ENCODE results near the gene ST6GALNAC4.

ST6GALNAC4 gene

GRCh38 chr9:127930231-127931091, 13.6 kb upstream of the ST6GALNAC4 start, which contains the start of gene PIP5KL1:
Gene PIP5KL1, minus strand, starts transcription at chr9:127930777. Its CDS starts 25 bp downstream, at chr9:127930752.
- DNase-seq (ENCODE audit: low read depth in 3 of 3): peak; percentile 37 to 70 (median 46)

- no peak for DNase-seq (ENCODE audit: low read depth in 3 of 3)
Observed at GRCh38 chr9:127929625-127929979, 12.8 kb upstream of the ST6GALNAC4 start.

GRCh38 chr9:127928676-127929624, 12.1 kb upstream of the ST6GALNAC4 start:
- no peak for DNase-seq (ENCODE audit: low read depth in 3 of 3)

- no peak for DNase-seq (ENCODE audit: low read depth in 3 of 3)
Observed at GRCh38 chr9:127927988-127928675, 11.3 kb upstream of the ST6GALNAC4 start.

- peak in 2 of 3 experiments; percentile 55 to 75 for DNase-seq (ENCODE audit: low read depth in 3 of 3)
Observed at GRCh38 chr9:127927201-127927987, 10.6 kb upstream of the ST6GALNAC4 start.

- no peak for DNase-seq (ENCODE audit: low read depth in 3 of 3)
Observed at GRCh38 chr9:127926906-127927200, 10.0 kb upstream of the ST6GALNAC4 start.

DNA sequence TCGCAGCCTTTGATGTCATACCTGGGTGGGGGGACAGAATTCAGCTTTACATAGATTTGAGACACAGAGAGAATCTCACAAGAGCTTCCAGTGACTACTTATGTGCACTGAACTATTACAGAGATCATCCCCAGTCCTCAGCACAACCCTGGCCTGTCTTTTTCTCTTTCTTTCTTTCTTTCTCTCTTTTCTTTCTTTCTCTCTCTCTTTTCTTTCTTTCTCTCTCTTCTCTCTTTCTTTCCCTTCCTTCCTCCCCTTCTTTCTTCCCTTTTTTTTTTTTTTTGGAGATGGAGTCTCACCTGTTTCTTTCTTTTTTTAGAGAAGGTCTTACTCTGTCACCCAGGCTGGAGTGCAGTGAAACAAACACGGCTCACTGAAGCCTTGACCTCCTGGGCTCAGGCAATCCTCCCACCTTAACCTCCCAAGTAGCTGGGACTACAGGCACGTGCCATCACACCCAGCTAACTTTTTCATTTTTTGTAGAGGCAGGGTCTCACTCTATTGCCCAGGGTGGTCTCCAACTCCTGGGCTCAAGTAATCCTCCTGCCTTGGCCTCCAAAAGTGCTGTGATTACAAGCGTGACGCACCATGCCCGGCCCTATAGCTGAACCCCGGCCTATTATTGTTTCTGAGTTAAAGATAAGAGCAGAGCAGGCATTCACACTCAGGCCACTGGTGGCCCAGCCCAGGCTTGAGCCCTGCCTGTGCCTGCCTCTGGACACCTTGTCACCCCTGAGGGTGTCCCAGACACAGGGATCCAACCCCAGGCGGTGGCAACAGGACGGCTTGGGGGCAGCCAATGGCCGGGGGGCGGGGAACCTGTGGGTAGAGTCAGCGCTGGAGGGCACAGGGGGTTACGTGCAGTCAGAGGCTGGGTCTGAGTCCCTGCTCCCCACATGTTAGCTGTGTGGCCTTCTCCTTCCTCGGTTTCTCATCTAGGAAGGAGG, 9.4 kb upstream of the ST6GALNAC4 start:
- DNase-seq (ENCODE audit: low read depth in 3 of 3): no peak

DNA sequence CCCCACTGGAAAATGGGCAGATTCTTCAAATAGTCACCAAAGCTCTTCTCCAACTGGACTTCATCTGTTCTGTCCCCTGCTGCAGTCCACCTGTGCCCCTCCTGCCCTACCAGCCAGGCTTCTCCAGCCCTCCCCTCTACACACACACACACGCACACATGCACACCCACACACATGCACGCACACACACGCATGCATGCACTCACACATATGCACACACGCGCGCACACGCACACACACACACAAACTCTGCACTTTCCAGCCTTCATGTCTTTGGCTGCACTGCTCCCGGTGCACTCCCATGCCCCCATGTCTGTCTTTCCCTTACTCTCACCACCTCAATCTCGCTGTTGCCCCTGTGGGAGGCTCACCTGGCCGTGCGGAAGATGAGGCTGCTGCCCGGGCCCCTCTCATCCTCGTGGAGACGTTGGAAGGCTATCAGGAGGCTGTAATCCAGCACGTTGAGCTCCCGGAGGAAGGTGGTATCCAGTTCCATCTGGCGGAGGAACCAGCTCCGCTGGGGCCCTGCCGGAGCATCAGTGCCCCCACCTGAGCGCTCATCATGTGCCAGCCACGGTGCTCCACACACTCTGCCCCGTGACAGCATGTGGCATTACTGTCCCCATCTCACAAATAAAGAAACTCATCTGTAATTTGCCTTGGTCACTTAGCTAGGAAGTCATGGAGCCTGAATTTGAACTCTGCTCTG, 8.0 kb upstream of the ST6GALNAC4 start:
- DNase-seq (ENCODE audit: low read depth in 3 of 3): no peak

DNA sequence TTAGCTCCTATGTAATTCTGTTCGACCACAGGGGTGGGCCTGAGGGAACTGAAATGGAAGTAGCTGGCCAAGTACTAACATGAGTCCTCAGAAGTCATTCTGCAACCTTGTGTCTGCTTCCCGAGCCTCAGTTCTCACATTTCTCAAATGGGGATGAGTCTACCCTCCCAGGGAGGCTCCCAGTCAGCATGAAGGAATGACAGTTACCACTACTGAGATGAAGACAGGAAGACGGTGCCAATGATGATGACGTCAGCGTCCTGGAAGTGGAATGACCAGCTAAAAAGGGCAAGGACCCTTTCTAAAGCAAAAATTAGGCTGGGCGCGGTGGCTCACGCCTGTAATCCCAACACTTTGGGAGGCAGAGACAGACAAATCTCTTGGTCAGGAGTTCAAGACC, 6.9 kb upstream of the ST6GALNAC4 start:
- DNase-seq (ENCODE audit: low read depth in 3 of 3): no peak

DNA sequence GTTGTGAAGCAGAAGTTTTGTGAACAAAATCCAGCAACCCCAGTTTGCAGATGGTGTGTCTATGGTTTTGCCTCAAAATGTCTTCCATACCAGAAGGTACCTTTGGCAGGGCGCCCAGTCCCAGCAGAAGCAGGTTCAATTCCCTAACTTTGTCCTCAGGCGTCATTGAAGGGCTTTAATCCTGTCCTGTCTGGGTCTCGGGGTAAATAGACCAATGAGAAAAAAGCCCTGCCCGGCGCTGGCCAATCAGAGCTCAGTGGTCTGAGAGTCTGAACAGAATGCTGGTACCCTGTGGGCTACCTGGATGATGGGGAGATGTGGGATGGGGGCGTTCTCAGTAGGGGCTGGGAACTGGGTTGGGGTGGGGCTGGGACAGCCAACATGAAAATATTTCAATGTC, 6.2 kb upstream of the ST6GALNAC4 start:
- DNase-seq (ENCODE audit: low read depth in 3 of 3): no peak

DNA sequence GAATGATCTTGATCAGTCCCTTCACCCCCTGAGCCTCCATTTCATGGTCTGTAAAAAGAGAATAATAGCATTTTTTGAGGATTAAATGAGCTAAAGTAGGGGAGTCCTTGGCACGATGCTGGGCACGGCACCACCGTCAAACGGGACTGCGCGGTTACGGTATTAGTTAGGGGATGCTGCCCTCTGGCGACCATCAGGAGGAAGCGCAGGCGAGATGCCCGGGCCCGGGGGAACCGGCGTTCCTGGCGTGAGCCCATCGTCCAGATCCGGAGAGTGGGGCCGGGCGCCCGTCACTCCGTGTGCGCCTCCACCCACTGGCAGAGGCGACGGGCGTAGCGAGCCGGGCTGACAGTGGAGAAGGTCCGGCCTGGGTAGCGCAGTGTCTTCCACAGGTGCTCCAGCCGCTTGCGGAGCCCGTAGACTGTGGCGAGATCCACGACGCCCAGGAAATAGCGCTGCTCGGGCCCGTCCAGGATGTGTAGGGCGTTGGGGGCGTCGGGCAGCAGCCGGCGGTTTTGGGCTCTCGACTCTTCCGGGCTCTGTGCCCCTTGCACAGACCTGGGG, 4.8 kb upstream of the ST6GALNAC4 start:
- peak; percentile 60 to 76 (median 71) for DNase-seq (ENCODE audit: low read depth in 3 of 3)

DNA sequence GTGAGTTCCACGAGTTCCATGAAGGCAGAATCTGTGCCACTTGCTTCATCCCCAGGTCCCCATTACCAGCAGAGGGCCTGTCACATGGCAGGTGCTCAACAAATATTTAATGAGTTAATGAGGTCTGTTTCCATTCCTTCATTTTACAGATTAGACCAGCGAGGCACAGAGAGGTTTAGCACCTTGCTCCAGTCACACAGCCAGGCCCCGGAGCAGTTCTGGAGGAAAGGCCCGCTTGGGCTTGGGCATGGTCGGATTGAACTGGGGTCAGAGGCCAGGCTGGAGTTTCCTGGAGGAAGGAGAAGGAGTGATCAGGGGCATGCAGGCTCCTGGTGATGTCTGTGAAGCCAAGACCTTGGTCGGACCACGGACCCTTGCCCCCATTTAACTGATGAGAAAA, 4.0 kb upstream of the ST6GALNAC4 start:
- no peak for DNase-seq (ENCODE audit: low read depth in 3 of 3)

GRCh38 chr9:127919253-127919815, 2.5 kb upstream of the ST6GALNAC4 start:
- DNase-seq (ENCODE audit: low read depth in 3 of 3): no peak

DNA sequence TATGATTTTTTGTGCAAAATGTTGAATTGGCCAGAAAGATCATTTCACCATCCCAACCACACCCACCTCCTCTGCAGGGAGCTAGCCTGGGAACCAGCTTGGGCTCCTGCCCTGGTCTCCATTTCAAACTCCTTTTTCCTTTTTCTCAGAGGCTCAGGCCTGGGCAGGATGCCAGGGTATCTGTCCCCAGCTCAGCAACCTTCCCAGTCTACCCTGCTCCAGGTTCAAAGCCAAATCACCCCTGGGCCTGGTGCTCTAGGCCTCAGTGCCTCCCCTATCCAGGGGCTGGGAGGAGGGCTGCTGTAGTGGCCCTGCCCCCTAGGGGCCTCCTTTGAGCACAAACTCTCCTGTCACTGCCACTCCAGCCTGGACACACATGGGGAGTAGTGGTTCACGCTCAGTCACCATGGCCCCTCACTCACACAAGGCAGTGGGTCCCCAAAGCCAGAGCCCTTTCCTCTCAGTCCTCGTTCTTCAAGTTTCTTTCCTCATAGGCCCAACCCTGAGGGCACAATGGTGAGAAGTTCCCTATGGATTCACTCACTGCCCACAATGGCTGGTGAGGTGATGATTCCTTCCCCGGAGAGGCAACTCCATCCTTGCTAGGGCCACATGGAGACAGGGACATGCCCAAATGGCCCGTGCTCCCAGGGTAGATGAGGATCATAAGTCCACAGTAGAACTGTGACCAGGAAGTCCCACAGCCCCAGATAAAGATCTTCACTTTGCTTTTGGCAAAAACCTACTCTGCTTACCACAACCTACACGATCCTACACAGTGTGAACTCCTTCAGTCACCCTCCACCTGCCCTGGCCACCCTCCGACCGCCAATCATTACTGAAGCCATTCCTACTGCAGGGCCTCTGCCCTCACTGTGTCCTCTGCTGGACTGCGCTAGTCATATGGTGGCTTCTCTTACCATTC, 1.6 kb upstream of the ST6GALNAC4 start:
- no peak for DNase-seq (ENCODE audit: low read depth in 3 of 3)

DNA sequence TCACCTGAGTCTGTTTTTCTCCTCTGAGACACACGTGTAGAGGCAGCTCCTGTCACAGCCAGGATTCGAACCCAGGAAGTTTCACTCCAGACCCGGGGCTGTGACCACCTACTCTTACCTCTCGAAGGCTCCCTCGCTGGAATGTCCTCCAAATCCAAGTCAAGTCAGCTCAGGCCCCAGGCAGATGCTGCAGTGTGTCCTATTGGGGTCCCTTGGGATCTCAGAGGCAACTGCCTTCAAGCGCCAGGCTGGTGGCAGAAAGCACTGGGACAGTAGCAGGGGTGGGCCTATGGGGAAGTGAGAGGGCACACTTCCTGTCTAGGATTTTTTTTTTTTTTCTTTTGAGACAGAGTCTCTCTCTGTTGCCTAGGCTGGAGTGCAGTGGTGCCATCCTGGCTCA, 762 bp upstream of the ST6GALNAC4 start:
- no peak for DNase-seq (ENCODE audit: low read depth in 3 of 3)

GRCh38 chr9:127915801-127916719, 781 bp downstream of the ST6GALNAC4 start:
- DNase-seq (ENCODE audit: low read depth in 3 of 3): no peak

- DNase-seq (ENCODE audit: low read depth in 3 of 3): no peak
Observed at GRCh38 chr9:127915325-127915752, 1.5 kb downstream of the ST6GALNAC4 start.
